Hepatic stellate cell (primary cell): Measurements from ENCODE around the gene RRN3.
A peak's percentile ranks its signal among the peaks of the same experiment; 100 is the strongest.
"Not testable (repeated sequence)": the region's sequence is repeated elsewhere in the genome, so short reads cannot be mapped to it uniquely, and the experiment has no call there.

ENCODE experiments used
- DNase-seq: peaks from one replicate; pipeline ENCODE4 v3.0.0; 2011; ENCODE audit warnings: low spot score

RRN3 gene

DNA sequence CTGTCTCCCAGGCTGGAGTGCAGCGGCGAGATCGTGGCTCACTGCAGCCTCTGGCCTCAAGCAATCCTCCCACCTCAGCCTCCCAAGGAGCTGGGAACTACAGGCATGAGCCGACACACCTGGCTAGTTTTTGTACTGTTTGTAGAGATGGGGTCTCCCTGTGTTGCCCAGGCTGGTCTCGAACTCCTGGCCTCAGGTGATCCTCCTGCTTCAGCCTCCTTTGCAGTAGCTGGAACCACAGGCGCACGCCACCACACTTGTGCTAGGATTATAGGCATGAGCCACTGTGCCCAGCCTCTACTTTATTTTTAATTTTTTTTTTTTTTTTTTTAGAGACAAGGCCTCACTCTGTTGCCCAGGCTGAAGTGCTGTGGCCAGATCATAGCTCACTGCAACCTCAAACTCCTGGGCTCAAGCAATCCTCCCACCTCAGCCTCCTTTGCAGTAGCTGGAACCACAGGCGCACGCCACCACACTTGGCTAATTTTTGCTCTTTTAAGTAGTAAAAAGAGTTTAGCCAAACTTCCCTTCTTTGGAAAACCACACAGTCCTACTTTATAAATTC, 42.6 kb downstream of the RRN3 start:
- DNase-seq = no peak

DNA sequence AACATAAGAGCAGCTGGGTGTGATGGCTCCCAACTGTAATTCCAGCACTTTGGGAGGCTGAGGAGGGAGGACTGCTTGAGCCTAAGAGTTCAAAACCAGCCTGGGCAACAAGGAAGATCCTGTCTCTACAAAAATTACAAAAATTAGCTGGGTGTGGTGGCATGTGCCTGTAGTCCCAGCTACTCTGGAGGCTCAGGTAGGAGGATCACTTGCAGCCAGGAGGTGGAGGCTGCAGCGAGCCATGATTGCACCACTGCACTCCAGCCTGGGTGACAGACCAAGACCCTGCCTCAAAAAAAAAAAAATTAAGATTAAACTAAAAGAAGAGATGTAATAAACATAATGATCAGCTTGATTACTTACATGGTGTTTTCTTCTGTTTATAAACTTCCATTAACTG, 43.6 kb downstream of the RRN3 start:
- not testable (repeated sequence) for DNase-seq

GRCh38 chr16:15049581-15050180, 44.4 kb downstream of the RRN3 start:
- no peak for DNase-seq

DNA sequence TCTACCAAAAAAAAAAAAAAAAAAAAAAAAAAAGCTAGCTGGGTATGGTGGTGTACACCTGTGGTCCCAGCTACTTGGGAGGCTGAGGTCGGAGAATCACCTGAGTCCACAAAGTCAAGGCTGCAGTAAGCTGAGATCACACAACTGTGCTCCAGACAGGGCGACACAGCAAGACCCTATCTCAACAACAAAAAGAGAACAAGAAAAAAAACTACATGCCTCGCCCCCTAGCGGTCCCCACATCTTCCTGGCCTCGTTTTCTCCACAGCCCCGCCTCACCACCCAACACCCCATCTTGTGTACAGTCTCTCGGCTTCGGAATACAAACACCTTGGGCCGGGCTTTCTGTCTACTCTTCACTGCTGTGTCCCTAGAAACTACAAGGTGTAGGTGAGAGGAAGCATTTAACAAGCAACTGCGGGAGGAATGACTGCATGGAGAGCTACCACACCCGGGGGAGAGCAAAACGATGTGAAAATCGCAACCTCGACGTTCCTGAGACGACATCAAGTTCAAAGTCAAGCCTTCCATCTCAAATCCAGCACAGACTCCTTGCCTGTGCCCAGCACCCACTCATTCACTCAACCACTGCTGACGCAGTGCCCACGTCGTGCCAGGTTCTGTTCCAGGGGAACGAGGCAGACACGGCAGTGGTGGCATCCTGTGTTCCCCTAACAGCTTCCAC, 47.2 kb downstream of the RRN3 start:
- DNase-seq = no peak

- not testable (repeated sequence) for DNase-seq
Measured at GRCh38 chr16:15045270-15045669, 48.8 kb downstream of the RRN3 start.

DNA sequence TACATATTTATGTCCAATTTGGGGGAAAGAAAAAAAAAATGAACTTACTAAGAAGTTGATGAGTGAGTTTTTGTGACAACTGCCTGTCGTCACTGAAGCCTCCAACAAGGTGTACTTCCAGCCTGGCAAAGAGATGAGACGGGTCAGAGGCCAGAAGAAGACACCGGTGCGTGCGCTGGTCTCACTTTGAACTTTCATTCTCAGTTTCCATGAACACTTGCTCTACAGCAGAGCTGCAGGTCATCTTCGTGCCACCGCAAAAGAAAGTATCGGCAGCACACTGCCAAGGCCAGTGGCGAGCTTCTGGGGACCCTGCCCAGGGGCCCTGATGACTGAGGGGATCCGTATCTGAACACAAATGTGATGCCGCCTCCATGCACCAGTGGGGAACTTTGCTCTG, 49.8 kb downstream of the RRN3 start:
- no peak for DNase-seq

DNA sequence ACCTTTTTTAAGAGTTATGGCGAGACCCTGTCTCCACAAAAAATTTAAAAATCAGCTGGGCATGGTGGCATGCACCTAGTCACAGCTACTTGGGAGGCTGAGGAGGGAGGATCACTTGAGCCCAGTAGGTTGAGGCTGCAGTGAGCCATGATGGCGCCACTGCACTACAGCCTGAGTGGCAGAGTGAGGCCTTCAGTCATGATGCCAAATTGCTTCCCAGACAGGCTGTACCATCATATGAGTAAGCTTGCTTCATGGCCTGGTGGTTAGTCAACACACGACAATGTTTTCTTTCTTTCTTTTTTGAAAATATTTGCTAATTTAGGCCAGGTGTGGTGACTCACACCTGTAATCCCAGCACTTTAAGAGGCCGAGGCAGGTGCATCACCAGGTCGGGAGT, 50.7 kb downstream of the RRN3 start:
- DNase-seq = no peak

DNA sequence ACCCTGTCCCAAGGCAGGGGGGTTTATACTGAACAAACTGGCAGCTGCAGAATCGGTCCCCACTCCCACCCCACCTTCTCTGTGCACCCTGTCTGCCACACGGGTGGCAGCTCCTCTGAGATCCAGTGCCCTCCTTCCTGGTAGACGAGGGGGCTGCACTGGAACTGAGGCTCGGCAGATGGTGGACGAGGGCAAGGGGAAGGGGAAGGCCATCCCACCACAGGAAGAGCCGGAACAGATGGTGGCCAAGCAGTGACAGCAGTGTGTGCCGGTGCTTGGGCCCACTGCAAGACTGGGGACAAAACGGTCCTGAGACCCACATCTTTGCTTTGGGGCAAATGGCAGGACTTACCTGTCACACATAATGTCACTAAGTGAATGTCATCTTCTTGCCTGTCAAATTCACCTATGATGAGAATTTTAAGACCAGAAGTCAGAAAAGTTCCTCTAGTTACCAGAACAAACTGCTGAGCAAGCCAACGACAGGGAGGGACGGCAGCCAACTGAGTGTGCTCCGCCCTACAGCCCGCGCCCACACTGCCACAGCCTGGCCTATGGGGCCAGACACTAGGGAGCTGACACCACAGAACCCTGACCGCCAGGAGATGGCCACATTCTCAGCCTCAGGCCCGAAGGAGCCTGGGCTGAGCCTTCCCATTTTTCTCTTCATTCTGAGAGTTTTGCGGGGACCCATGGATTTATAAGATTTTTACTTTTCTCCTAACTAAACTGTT, 52.6 kb downstream of the RRN3 start:
- DNase-seq = peak; percentile 75

- DNase-seq = no peak
Measured at GRCh38 chr16:15038689-15039088, 55.4 kb downstream of the RRN3 start.

DNA sequence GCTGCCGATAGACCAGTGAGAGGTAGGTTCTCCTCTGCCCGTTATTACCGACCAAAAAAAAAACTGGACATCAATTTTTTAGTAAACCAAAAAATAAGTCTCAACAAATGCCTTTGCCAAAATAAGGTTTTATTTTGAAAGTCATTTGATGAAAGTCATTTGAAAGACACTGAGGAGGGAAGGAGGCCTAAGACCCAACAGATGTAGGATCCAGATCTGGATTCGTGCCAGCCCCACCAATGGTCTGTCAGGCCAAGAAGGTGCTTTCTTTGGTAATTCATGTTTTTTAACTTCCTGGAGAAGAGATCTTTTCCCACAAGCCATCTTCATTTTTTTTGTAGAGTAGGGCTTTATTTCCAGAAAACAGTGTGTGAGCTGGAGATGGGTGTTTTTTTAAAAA, 56.3 kb downstream of the RRN3 start:
- no peak for DNase-seq

- no peak for DNase-seq
Measured at GRCh38 chr16:15037003-15037402, 57.1 kb downstream of the RRN3 start.

- no peak for DNase-seq
Measured at GRCh38 chr16:15035163-15035729, 58.8 kb downstream of the RRN3 start.

- no peak for DNase-seq
Measured at GRCh38 chr16:15034266-15035162, 59.6 kb downstream of the RRN3 start.

GRCh38 chr16:15033309-15033707, 60.8 kb downstream of the RRN3 start:
- no peak for DNase-seq

DNA sequence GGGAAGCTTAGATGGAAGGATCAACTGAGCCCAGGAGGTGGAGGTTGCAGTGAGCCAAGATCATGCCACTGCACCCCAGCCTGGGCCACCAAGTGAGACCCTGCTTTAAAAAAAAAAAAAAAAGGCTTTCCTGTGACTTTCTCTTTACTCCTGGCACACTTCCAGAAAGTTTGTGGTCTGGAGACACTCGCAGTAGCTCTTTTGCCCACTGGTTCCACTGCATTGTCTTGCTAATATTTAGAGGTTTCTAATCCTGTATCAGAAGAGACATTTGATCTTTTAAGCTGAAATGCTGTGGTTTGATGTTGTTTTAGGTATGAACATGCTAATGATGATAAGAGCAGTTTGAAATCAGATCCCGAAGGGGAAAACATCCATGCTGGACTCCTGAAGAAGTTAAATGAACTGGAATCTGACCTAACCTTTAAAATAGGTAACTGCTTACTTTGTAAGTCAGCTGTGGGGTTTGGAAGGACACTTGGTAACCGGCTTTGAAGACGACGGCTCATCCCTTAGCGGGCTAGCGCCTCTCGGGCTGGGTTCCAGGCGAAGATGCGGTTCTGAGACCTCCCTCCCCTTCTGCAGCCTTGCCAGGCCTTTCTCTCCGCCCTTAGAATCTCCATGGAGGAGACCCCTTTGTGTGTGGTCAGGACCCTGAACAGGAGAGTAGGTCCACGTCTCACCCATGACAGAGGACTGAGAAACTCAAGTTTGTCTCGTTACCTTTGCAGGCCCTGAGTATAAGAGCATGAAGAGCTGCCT, 61.3 kb downstream of the RRN3 start:
- DNase-seq = no peak

DNA sequence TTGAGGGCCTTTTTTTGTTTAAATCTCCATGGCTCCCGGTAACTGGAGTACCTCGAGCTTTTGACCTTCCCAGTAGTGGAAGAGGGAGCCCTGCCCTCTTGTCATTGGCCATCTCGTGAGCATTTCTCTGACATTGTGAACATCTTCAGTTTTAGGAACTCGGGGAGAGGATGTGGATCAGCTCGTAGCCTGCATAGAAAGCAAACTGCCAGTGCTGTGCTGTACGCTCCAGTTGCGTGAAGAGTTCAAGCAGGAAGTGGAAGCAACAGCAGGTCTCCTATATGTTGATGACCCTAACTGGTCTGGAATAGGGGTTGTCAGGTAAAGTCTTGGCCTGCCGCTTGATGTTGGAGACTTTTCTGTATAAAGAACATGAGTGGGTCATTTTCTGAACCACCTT, 62.5 kb downstream of the RRN3 start:
- DNase-seq = no peak

DNA sequence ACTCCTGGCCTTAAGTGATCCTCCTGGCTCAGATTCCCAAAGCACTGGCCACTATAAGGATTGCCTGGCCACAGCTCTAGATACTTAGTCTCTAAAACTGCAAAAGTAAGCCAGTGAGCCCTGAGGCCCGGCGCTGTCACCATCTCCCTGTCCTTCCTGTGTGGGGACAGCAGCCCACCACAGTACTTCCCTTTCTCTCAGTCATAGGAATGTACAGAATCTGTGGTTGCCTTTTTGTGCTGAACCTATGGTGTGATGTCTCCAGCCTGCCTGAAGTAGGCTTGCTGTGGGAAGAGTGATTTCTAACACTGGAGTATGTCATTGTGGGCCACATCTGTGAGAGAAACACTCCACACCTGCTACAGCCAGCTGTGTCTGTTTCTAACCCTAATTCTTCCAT, 62.9 kb downstream of the RRN3 start:
- DNase-seq = no peak

DNA sequence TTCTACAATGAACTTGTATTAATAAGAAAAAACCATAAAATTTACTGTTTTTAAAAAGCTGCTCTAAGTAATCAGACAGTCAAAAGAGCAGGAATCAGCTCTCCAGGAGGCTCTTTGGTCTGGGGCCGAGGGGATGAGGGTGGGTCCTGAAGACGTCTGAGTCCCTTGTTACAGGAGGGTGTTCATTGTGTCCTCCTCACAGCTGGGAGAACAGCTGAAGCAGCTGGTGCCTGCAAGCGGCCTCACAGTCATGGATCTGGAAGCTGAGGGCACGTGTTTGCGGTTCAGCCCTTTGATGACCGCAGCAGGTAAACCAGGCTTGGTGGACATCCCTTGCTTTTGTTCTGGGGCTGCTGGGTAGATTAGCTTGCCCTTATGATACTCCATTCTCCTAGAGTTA, 64.3 kb downstream of the RRN3 start:
- DNase-seq = not testable (repeated sequence)

DNA sequence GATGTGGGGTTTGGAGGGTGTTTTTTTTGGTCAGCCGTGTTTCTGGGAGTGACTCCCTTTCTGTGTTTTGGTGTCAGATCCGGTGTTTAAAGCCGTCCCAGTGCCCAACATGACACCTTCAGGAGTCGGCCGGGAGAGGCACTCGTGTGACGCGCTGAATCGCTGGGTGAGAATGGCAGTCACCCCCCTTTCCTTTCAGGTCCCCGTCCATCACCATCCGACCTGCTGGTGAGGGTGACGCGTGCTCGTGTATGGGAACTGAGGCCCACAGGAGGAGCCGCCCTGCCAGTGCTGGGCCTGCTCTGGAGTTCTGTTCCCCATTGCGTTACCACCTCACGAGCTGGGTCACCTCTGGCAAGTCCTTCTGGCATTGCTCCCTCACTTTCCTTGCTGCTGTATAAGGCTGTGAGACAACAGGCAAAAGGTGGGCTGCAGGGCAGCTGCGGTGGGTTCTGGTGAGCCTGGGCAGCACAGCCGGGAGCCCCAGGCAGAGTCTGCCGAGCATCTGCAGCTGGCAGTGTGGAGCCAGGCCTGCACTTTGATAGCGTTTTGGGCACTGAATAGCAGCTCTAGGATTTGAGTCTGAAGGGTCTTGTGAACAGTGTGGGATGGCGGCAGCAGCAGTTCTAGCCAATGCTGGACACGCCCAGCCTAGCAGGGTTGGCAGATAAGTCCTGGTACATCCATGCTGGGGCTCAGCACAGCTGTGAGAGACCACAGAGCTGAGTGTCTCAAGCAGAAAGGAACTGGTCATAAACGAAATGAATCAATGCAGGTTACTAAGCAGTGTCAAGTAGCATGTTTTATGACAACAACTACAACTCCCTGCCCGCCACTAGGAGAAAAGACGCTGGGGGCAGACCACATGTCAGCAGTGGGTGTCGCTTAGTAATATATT, 65.0 kb downstream of the RRN3 start:
- DNase-seq = not testable (repeated sequence)

- DNase-seq = not testable (repeated sequence)
Measured at GRCh38 chr16:15028345-15028715, 65.7 kb downstream of the RRN3 start.
